HG03575 (cell line): ENCODE data around the gene ATG101.

Source experiments
- ATAC-seq: cut with Tn5 transposase; IDR thresholded peaks from one replicate; pipeline ENCODE4 v1.9.1; 2021; ENCODE audit not compliant: unreplicated experiment, insufficient number of reproducible peaks, low FRiP score; ENCODE audit errors: extremely low read depth

The ATG101 gene

GRCh38 chr12:52038447-52038846, 31.3 kb upstream of the ATG101 start:
- ATAC-seq = no peak

GRCh38 chr12:52041035-52041434, 28.7 kb upstream of the ATG101 start:
- ATAC-seq = no peak

- no peak for ATAC-seq
These were observed 28.1 kb upstream of the ATG101 start for GRCh38 chr12:52041695-52042123.

GRCh38 chr12:52042706-52043385, 26.9 kb upstream of the ATG101 start:
- no peak for ATAC-seq

- ATAC-seq = no peak
These were observed 26.2 kb upstream of the ATG101 start for GRCh38 chr12:52043386-52044212.

GRCh38 chr12:52044292-52044983, 25.3 kb upstream of the ATG101 start:
- no peak for ATAC-seq

- no peak for ATAC-seq
These were observed 24.0 kb upstream of the ATG101 start for GRCh38 chr12:52045794-52046199.

- ATAC-seq = no peak
These were observed 22.9 kb upstream of the ATG101 start for GRCh38 chr12:52046859-52047258.

GRCh38 chr12:52049286-52049685, 20.5 kb upstream of the ATG101 start:
- no peak for ATAC-seq

- ATAC-seq = no peak
These were observed 20.1 kb upstream of the ATG101 start for GRCh38 chr12:52049688-52050087.

GRCh38 chr12:52050116-52050757, 19.5 kb upstream of the ATG101 start:
- ATAC-seq = no peak

- ATAC-seq = no peak
These were observed 18.8 kb upstream of the ATG101 start, which contains the start of gene NR4A1 for GRCh38 chr12:52050758-52051541. Gene NR4A1, plus strand, starts transcription at chr12:52051442. Its CDS starts 2,887 bp downstream, at chr12:52054329.

- ATAC-seq = no peak
These were observed 17.2 kb upstream of the ATG101 start for GRCh38 chr12:52052468-52053186.

- no peak for ATAC-seq
These were observed 16.1 kb upstream of the ATG101 start for GRCh38 chr12:52053536-52054209.

- no peak for ATAC-seq
These were observed 15.4 kb upstream of the ATG101 start for GRCh38 chr12:52054231-52054832.

- no peak for ATAC-seq
These were observed 14.7 kb upstream of the ATG101 start for GRCh38 chr12:52054833-52055730.
